ENCODE results near the gene VASN.
A peak's percentile ranks its signal among the peaks of the same experiment; 100 is the strongest.

GRCh38 chr16:4414187-4414917 lies 42.7 kb downstream of the VASN start:
- TF ChIP-seq POLR2A (IDR thresholded peaks at IDR 0.05; ENCODE audit: low read depth, low read length) (0 out of 2 replicates have a peak, but pooled peaks have one; percentile 23), PAX5 (IDR thresholded peaks at IDR 0.05; ENCODE audit: insufficient read depth, low read length, severe bottlenecking) (peak; percentile 7), POLR2AphosphoS5 (IDR thresholded peaks at IDR 0.05; ENCODE audit: low read depth, low read length) (0 out of 2 replicates have a peak, but pooled peaks have one; percentile 19)

Measured in GM12891 (cell line).